GM21528 (cell line): ENCODE data around the gene FOXJ3.

Source experiments
- ATAC-seq: cut with Tn5 transposase; IDR thresholded peaks from one replicate; pipeline ENCODE4 v1.9.1; 2021; ENCODE audit warnings: mild to moderate bottlenecking, moderate library complexity; ENCODE audit not compliant: unreplicated experiment, low FRiP score

The FOXJ3 gene

DNA sequence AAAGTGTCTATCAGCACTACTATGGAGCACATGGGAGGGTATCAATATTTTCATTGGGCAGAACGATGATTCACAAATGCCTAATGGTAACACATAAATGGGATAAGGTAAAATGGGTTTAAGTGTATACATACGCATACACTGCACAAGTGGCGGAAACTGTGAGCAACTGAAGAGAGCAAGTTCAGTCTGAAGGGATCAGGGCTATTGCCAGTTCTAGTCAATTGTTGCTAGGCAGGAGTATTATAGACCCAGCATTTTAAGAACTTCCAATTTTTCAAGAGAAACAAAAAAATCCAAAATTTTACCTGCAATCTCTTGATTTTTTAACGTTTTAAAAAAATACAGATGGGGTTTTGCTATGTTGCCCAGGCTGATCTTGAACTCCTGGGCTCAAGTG, 23.1 kb downstream of the FOXJ3 start:
- no peak for ATAC-seq

- ATAC-seq = no peak
Measured at GRCh38 chr1:42311138-42311537, 23.9 kb downstream of the FOXJ3 start.

GRCh38 chr1:42306977-42307376, 28.1 kb downstream of the FOXJ3 start:
- no peak for ATAC-seq

DNA sequence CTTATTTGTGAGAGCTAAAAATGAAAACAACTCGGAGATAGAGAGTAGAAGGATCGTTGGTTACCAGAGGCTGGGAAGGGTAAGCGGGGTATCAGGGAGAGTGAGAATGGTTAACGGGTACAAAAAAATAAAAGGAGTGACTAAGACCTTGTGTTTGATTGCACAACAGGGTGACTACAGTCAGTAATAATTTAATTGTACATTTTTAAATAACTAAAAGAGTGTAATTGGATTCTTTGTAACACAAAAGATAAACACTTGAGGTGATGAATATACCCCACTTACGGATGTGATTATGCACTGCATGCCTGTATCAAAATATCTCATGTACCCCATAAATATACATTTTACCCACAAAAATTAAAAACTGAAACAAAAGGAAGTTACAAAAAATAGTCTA, 29.4 kb downstream of the FOXJ3 start:
- ATAC-seq = no peak

GRCh38 chr1:42302034-42302433, 33.0 kb downstream of the FOXJ3 start:
- no peak for ATAC-seq

DNA sequence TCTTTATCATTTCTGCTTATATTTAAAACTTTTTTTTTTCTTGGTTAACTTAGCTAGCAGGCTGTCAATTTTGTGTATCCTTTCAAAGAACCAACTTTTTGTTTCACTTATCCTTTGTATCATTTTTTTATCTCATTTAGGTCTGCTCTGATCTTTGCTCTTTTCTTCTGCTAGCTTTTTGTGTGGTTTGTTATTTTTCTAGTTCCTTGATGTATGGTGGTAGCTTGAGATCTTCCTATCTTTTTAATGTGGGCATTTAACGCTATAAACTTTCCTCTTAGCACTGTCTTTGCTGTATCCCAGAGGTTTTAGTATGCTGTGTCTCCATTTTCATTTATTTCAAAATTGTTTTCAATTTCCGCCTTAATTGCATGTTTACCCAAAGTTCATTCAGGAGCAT, 36.5 kb downstream of the FOXJ3 start:
- ATAC-seq = no peak

DNA sequence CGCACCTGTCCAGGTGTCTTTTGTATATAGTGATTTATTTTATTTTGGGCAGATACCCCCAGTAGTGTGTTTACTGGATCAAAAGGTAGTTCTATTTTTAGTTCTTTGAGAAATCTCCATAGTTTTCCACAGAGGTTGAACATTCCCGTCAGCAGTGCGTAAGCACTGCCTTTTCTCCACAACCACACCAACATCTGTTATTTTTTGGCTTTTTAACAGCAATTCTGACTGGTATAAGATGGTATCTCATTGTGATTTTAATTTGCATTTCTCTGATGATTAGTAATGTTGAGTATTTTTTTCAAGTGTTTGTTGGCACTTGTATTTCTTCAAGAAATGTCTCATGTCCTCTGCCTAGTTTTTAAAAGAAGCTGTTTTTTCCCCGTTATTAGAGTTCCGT, 39.2 kb downstream of the FOXJ3 start:
- no peak for ATAC-seq

DNA sequence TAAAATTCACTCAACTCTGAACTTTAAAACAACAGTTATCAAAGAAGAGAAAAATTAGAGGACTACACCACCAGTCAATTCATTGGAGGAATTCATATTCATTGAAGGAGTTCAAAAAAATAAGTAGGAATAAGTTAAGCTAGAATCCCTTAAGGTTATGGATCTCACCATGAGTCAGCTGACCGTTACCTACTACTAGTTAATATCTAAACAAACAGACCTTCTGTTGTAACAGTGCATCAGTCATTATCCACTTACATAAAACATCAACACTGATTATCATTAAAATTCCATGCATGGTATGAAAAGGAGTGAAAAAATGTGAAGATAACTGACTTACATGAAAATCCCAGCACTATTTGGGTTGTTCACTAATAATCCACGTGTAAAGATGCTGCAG, 44.9 kb downstream of the FOXJ3 start:
- no peak for ATAC-seq

GRCh38 chr1:42288311-42288985, 46.6 kb downstream of the FOXJ3 start:
- ATAC-seq = no peak

DNA sequence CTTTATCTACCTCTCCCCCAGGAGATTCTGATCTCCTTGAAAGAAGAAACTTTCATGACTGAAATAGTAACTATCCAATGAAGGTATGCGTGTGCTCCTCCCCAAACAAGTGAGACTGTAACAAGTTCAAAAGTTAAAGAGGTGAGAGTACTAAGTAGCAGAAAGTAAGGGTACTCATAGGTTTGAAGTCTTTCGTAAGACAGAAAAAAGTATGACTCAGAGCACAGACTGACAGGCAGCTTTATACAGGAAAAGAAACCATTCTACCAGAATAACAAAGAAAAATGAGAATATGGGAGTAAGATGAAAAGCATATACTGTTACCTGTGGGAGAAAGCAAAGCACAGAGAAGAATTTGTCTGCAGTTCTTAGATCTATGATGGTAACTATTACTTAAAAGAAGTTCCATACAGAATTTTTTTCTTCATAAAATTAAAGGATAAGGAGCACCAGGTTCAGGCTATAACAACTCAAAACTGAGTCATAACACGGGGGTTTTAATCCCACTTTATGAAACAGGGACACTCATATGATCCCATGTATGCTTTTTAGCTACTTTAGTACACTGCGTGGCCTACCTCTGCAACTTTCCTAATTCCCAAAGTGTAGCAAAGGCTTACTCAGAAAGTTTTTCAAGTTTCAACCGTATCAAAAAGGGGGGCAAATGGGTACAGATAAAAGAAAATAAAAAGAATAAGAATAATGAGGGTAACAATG, 52.0 kb downstream of the FOXJ3 start:
- ATAC-seq = no peak

DNA sequence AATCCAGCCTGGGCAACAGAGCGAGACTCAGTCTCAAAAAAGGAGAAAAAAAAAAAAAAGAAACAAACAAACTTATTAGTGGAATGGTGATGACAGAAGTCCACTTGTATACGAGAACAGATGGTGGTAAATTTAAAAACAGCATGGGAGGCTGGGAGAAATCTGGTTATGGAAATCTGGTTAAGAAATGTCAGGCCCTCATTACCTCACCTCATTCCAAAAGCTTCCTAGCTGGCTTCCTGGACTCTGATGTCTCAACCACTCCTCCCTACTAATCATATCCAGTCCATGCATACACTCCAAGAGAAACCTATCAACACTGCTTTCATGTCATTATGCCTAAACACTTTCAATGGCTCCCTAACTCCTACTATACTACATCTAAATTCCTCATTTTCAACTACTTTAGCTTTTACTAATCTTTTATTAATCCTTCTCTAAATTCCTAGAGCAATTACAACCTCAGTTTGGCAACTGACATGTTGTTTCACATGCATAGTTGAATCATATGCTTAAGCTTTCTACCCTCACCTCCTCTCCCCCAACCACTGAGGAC, 52.9 kb downstream of the FOXJ3 start:
- ATAC-seq = no peak

DNA sequence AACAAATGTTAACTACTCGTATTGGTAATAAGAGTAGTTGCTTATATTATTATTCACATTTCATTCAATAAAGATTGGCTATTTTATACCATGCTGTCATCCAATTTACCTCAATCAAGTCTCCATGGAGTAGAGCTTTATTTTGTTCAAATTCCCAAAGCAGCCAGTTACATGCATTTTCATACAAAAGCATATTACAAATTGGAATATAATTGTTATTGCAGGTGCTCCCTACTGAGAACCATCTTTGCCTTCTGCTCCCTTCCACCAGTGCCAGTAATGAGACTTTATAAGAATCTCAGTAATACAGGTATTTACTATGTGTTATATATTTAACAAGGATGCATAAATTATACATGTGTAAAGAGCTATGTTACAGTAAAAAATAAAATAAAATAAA, 54.2 kb downstream of the FOXJ3 start:
- no peak for ATAC-seq

- ATAC-seq = no peak
Measured at GRCh38 chr1:42279055-42279454, 56.0 kb downstream of the FOXJ3 start.

DNA sequence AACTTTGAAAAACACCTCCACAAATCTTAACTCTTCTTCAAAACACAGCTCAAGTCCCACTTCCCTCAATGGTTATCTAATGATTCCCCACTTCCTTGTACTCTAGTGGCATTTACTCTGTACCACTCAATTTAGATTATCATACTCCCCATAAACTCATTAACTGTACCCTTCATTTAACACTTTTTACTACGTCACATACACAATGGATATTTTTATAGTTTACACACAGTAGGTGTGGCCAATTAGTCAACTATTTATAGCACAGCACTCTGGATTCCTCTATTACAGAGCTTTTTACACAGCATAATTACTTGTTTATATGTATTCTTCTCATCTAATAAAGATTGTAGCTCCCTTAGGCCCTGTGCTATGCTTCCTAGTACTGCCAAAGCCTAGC, 62.1 kb downstream of the FOXJ3 start:
- no peak for ATAC-seq

DNA sequence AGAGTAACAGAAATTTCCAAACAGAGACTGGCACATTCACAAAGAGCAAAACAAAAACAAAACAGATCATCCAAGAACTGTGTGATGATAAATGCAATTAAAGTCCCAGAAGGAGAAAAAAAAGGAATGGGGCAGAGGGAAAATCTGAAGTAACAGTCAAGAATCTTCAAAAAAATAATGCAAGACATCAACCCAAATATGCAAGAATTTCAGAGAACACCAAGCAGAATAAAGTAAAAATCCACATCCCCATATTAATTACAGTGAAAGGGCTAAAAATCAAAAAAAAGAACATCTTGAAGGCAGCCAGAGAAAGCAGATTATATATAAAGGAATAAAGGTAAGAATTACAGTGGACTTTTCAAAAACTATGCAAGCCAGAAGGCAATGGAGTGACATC, 67.1 kb downstream of the FOXJ3 start:
- ATAC-seq = no peak

DNA sequence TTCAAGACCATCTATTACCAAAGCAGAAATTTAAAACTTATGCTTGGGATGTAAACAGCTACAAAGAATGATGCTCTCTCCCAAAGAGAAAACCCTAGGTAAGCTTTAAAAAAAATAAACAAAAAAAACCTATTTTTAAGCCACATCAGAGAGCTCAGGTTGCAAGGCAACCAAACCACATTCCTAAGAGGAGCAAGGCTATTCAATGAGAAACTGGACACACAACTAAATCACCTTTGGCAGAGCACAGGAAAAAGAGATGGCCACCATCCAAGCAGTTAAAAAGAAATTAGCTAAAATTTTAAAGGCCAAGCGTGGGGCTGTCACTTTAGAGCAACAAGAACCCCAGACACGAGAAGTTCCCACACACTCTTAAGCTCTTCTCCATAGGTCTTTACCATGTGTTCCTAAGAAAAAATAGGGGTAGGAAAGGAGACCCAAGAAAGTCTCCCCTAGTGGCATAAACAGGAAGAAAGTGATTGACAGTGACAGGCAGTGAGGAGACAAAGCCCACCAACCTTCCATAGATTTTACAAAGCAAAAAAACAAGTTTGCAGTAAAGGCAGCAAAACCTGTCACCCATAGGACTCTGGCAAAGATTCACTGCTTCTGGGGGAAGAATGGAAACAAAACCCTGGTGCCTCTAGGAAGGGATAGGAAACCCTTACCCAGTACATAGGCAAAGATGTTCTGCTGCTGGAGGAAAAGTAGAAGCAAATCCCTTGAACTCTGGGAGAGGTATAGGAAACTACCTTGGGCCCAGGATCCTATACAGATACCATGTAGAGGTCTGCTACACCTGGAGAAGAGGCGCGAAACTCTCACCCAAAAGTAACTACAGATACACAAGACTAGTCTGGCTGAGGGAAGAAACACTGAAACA, 68.5 kb downstream of the FOXJ3 start:
- no peak for ATAC-seq

GRCh38 chr1:42264511-42265190, 70.4 kb downstream of the FOXJ3 start:
- no peak for ATAC-seq

- ATAC-seq = no peak
Measured at GRCh38 chr1:42263019-42263418, 72.0 kb downstream of the FOXJ3 start.

- ATAC-seq = no peak
Measured at GRCh38 chr1:42260376-42261070, 74.5 kb downstream of the FOXJ3 start.

GRCh38 chr1:42259739-42260064, 75.3 kb downstream of the FOXJ3 start:
- no peak for ATAC-seq
